WI38 (cell line): ENCODE measurements around the gene CAPN11.

ENCODE experiments used
- H3K4me3 ChIP-seq: 2 replicates; pipeline ENCODE4 v1.5.1; 2011; ENCODE audit warnings: low read depth, mild to moderate bottlenecking, control low read depth, low read length
- TF ChIP-seq, protein P1 (sequence below): IDR thresholded peaks from 2 replicates; pipeline ENCODE4 v1.5.1; 2012; ENCODE audit warnings: low read depth, mild to moderate bottlenecking, control low read depth, low read length

Gene CAPN11

DNA sequence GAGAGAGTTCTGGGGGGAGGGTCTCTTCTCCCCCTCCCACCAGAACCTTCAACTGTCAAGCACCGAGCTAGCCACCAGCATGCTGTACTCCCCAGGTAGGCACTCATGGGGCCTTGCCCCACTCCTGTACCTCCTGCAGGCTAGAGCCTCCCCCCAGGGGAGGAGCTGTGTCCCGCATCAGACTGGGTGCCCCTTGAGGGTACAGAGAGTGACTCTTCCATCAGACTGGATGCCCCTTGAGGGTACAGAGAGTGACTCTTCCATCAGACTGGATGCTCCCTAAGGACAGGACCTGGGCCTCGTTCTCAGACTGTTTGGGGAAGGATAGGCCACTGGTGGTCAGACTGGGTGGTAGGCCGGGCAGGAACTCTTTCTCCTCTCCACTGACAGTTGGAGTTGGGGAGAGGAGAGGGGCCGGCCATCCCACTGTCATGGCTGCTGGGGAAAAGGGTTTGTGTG, at the start of gene CAPN11:
Gene CAPN11, plus strand, starts transcription at position 51 of the 459 bp plus-strand sequence. Its CDS starts 29 bp downstream, at position 80.
- no peak within 1 kb of the TSS for H3K4me3 ChIP-seq
- TF ChIP-seq, protein P1, sequence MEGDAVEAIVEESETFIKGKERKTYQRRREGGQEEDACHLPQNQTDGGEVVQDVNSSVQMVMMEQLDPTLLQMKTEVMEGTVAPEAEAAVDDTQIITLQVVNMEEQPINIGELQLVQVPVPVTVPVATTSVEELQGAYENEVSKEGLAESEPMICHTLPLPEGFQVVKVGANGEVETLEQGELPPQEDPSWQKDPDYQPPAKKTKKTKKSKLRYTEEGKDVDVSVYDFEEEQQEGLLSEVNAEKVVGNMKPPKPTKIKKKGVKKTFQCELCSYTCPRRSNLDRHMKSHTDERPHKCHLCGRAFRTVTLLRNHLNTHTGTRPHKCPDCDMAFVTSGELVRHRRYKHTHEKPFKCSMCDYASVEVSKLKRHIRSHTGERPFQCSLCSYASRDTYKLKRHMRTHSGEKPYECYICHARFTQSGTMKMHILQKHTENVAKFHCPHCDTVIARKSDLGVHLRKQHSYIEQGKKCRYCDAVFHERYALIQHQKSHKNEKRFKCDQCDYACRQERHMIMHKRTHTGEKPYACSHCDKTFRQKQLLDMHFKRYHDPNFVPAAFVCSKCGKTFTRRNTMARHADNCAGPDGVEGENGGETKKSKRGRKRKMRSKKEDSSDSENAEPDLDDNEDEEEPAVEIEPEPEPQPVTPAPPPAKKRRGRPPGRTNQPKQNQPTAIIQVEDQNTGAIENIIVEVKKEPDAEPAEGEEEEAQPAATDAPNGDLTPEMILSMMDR, result no peak

GRCh38 chr6:44109212-44109611, 49.4 kb upstream of the CAPN11 start:
- TF ChIP-seq, protein P1, result no peak
- no peak overlapping the region for H3K4me3 ChIP-seq

DNA sequence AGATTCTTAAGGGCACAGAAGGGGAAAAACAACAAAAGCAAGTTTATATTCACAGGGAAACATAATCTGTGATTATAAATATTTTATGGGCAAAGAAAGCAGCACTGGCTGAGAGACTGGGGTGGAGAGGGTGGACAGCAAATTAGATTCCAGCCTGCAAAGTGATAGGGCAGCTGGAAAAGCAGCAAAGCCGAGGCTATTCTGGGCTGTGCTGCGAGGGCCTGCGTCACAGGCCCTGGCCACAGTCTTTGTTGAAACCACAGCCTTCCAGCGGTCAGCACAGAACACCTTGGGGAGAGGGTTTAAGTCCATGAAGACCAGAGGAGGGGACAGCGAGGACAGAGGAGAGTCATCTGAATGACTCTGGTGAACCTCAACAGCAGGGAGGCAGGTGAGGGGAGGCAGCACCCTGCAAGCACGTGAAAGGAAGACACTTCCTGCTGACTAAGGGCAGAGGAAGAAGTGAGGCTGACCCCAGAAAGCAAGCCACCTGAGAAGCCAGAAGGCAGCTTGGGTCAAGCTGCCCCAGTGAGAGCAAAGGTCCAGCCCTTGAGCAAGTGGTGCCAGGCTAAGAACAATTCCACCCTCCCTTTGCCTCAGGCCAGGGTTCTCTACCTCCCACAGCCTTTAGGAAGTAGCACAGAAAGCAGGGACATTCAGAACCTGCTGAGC, 48.5 kb upstream of the CAPN11 start:
- H3K4me3 ChIP-seq, result no peak overlapping the region
- TF ChIP-seq, protein P1, result no peak

DNA sequence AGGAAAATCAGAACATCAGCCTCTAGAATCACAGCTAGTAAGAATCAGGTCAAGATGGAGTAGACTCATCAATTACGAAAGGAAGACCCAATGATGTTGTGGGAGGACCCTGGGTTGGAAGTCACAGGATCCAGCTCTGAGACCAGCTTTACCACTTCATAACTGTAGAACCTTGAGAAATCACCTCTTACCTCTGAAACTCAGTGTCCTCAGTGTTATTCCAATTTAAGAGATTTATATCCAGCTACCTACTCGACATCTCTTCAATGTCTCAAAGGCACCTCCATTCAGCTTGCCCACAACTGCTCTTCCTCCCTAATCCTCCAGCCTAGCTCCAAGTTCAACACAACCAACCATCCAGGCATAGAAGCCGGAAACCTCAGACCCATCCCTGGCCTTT, 47.7 kb upstream of the CAPN11 start:
- TF ChIP-seq, protein P1, result no peak
- H3K4me3 ChIP-seq, result no peak overlapping the region

GRCh38 chr6:44111434-44112417, 46.9 kb upstream of the CAPN11 start:
- no peak overlapping the region for H3K4me3 ChIP-seq
- TF ChIP-seq, protein P1, result no peak

- no peak overlapping the region for H3K4me3 ChIP-seq
- TF ChIP-seq, protein P1, result no peak
These were observed 45.2 kb upstream of the CAPN11 start for GRCh38 chr6:44113414-44113813.
